Left lung (tissue), 10 donors: ENCODE data around the gene RIMS1. TPM values are rescaled to one million over a fixed set of nuclear protein-coding genes. Genes with fewer than 3 reads are reported as not detected.

ENCODE experiments used
- ATAC-seq: fragments of 200-7000 bp; cut with Tn5 transposase; one replicate; pipeline ENCODE4 v1.9.1; 2020; ENCODE audit warnings: moderate library complexity
- DNase-seq, 4 donors: peaks; one replicate each; pipeline ENCODE4 v3.0.0-alpha.2; 2013 to 2020
- H3K27ac ChIP-seq, 2 donors: fragments of 200-600 bp; sonication (generic) in 1 of 2; one replicate each; pipeline versions ENCODE4 v1.5.0 to v1.8.0; 2020 to 2021
- H3K27me3 ChIP-seq, 2 donors: fragments of 200-600 bp; sonication (generic) in 1 of 2; one replicate each; pipeline versions ENCODE4 v1.5.0 to v1.8.0; 2020 to 2021
- H3K36me3 ChIP-seq, 2 donors: fragments of 200-600 bp; sonication (generic) in 1 of 2; one replicate each; pipeline versions ENCODE4 v1.5.0 to v1.8.0; 2020 to 2021
- H3K4me1 ChIP-seq, 2 donors: fragments of 200-600 bp; one replicate each; pipeline ENCODE4 v1.8.0; 2021
- H3K4me3 ChIP-seq, 2 donors: fragments of 200-600 bp; sonication (generic) in 1 of 2; one replicate each; pipeline versions ENCODE4 v1.5.0 to v1.8.0; 2020 to 2021; ENCODE audit warnings: mild to moderate bottlenecking in 1 of 2
- H3K9me3 ChIP-seq, 2 donors: fragments of 200-600 bp; sonication (generic) in 1 of 2; one replicate each; pipeline versions ENCODE4 v1.5.0 to v1.8.0; 2020 to 2021
- CTCF ChIP-seq, 2 donors: fragments of 200-600 bp; sonication (generic) in 1 of 2; IDR thresholded peaks; one replicate each; pipeline versions ENCODE4 v1.5.0 to v1.8.0; 2021; ENCODE audit warnings: antibody characterized with exemption in 2 of 2
- intact Hi-C, 2 donors: fragments of 100-400 bp; cut with DNase I; formaldehyde crosslinking; loops; one replicate each; pipeline versions ENCODE4 v1.11.2 to v1.14.2; 2022
- polyA plus RNA-seq, 6 donors: library from polyadenylated mRNA; unstranded; fragments of 120-200 nt; gene quantifications; one replicate each; pipeline ENCODE4 v1.2.1, GENCODE V29; 2013; ENCODE audit not compliant: insufficient read length in 6 of 6
- total RNA-seq, 2 donors: library from RNA; stranded (reverse); fragmentation: NEBNext Ultra II Directional; extraction: Animal tissue kit (Norgen Biotek cat#: 25700); gene quantifications; one replicate each; pipeline ENCODE4 v1.2.1, GENCODE V29; 2021
- donor health status: DM: no; HTN: yes; CAD: no.
- donor health status: DM: no; HTN: no; CAD: no.

RIMS1 gene
- total and polyA plus RNA-seq, 8 donors, result 0.50 to 2.0 (median 0.77) TPM

DNA sequence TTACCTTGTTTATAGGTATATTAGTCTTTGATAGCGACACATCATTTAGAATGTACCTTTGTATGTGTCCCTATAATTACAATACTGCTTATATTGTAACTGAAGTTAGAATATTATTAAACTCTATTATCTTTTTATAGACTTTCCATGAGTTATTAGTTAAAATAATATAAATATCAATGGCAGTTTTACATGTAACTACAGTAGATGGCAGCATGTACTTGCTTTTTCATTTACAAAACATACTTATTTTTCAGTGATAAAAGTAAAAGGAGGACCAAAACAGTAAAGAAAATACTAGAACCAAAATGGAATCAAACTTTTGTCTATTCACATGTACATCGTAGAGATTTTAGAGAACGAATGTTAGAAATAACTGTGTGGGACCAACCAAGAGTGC is 364.3 kb downstream of the RIMS1 start:
- no peak for TF ChIP-seq CTCF (IDR thresholded peaks at IDR 0.05)
- Histone ChIP-seq H3K27ac (no peak overlapping the region), H3K9me3 (no peaks in the 10 kb centered on the region), H3K4me1 (no peaks in the 10 kb centered on the region), H3K4me3 (no peak overlapping the region), H3K36me3 (no peaks in the 10 kb centered on the region), H3K27me3 (no peaks in the 10 kb centered on the region)
- DNase-seq, result no peak
- ATAC-seq, result no peak
- intact Hi-C loops, result no loop called here

GRCh38 chr6:72260489-72260888 is 374.1 kb downstream of the RIMS1 start:
- Histone ChIP-seq H3K4me3 (no peak overlapping the region), H3K27ac (no peak overlapping the region), H3K36me3 (no peaks in the 10 kb centered on the region), H3K9me3 (no peaks in the 10 kb centered on the region), H3K27me3 (no peaks in the 10 kb centered on the region), H3K4me1 (no peaks in the 10 kb centered on the region)
- intact Hi-C loops, result no loop called here
- ATAC-seq (no peak), DNase-seq (no peak)
- no peak for TF ChIP-seq CTCF (IDR thresholded peaks at IDR 0.05)

DNA sequence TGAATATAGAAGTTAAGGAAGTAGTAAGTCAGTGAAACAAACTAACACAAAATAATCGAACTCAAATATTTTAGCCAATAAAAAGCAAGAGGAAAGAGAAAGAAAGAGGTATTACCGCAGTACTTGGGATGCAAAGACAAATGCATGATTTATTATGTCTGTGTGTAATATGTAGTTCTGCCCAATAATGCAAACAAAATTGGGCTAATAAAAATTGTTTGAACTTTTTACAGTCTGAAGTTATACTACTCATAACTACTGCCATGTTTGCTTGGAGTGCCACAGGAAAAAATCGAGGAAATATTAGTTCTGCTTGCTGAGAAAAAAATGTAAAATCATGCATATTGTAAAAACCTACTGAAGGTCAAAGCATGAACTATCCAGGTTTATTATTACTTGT is 375.2 kb downstream of the RIMS1 start:
- no peak for DNase-seq
- Histone ChIP-seq H3K36me3 (no peaks in the 10 kb centered on the region), H3K27me3 (no peaks in the 10 kb centered on the region), H3K27ac (no peak overlapping the region), H3K4me1 (no peaks in the 10 kb centered on the region), H3K4me3 (no peak overlapping the region), H3K9me3 (no peaks in the 10 kb centered on the region)
- intact Hi-C loops, result no loop called here
- ATAC-seq, result no peak
- TF ChIP-seq CTCF (IDR thresholded peaks at IDR 0.05), result no peak

DNA sequence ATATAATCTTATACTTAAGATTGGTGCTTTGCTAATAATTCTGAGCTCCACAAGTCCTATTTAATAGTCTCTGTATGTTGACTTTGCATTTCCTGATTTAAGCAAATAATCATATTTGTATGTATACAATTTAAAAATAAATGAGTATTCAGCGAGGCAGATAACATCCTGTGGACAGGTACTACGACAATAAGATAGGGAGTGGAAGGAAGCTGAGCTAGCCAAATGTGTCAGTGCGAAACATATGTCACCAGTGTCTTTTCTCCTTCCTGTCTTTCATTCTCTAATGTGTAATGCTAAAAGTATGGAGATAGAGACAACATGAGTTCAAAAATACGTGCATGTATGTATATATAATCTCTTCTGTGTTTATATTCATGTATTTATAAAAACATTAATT is 375.9 kb downstream of the RIMS1 start:
- DNase-seq, result no peak

DNA sequence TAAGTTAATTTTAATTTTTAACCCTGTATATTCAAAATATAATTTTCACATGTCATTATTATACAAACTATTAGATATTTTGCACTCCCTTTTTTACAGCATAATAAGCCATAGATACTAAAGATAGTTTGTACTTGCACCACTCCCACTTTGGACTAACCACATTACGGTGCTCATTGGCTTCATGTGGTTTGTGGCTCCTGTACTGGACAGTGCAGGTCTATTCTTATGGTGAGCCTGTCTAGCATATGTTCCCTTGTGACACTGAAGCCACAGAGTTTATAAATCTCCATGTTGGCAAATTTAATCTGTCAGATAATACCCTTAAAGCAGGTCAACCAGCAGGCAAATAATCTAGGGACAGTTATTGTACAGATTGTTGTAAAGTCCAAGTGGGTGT is 381.1 kb downstream of the RIMS1 start:
- H3K27ac ChIP-seq, result no peak overlapping the region
- no peaks in the 10 kb centered on the region for H3K9me3 ChIP-seq
- no peak for DNase-seq
- no peak for ATAC-seq
- no peaks in the 10 kb centered on the region for H3K27me3 ChIP-seq
- intact Hi-C loops, result no loop called here
- no peaks in the 10 kb centered on the region for H3K4me1 ChIP-seq
- no peak overlapping the region for H3K4me3 ChIP-seq
- no peak for TF ChIP-seq CTCF (IDR thresholded peaks at IDR 0.05)
- H3K36me3 ChIP-seq, result no peaks in the 10 kb centered on the region

More for the DNA sequence above, 375.9 kb downstream of the RIMS1 start:
- Histone ChIP-seq H3K4me1 (no peaks in the 10 kb centered on the region), H3K9me3 (no peaks in the 10 kb centered on the region), H3K36me3 (no peaks in the 10 kb centered on the region), H3K27me3 (no peaks in the 10 kb centered on the region), H3K27ac (no peak overlapping the region), H3K4me3 (no peak overlapping the region)
- intact Hi-C loops, result no loop called here
- no peak for TF ChIP-seq CTCF (IDR thresholded peaks at IDR 0.05)
- no peak for ATAC-seq
